Subcutaneous adipose tissue (tissue), 4 donors: ENCODE measurements around the gene PFN3. TPM values are rescaled to one million over a fixed set of nuclear protein-coding genes. Genes with fewer than 3 reads are reported as not detected.

Source experiments
- CTCF ChIP-seq: fragments of 450-650 bp; IDR thresholded peaks from one replicate; pipeline ENCODE4 v1.5.1; 2016; ENCODE audit warnings: low read depth, mild to moderate bottlenecking, control low read depth, antibody characterized with exemption, moderate library complexity
- total RNA-seq, 4 donors: library from RNA; depleted of rRNA; stranded (reverse); fragments of >200 nt; gene quantifications; one replicate each; pipeline ENCODE4 v1.1.0, GENCODE V29; 2016

The PFN3 gene
- total RNA-seq, 4 donors from 2014 or later = not detected

- no peak for TF ChIP-seq CTCF
Measured at GRCh38 chr5:177410575-177410974, 10.1 kb upstream of the PFN3 start.

GRCh38 chr5:177409043-177409801 lies 8.8 kb upstream of the PFN3 start, which contains the start of gene F12:
F12 (minus strand) TSS chr5:177409564; CDS start chr5:177409527, 37 bp downstream.
- no peak for TF ChIP-seq CTCF

- TF ChIP-seq CTCF = no peak
Measured at GRCh38 chr5:177405805-177406204, 5.3 kb upstream of the PFN3 start.

GRCh38 chr5:177405312-177405711 lies 4.9 kb upstream of the PFN3 start:
- TF ChIP-seq CTCF = no peak

- no peak for TF ChIP-seq CTCF
Measured at GRCh38 chr5:177404641-177405179, 4.2 kb upstream of the PFN3 start.

- no peak for TF ChIP-seq CTCF
Measured at GRCh38 chr5:177403792-177404640, 3.6 kb upstream of the PFN3 start.
